ENCODE data around the gene MAP1LC3B.

The MAP1LC3B gene

DNA sequence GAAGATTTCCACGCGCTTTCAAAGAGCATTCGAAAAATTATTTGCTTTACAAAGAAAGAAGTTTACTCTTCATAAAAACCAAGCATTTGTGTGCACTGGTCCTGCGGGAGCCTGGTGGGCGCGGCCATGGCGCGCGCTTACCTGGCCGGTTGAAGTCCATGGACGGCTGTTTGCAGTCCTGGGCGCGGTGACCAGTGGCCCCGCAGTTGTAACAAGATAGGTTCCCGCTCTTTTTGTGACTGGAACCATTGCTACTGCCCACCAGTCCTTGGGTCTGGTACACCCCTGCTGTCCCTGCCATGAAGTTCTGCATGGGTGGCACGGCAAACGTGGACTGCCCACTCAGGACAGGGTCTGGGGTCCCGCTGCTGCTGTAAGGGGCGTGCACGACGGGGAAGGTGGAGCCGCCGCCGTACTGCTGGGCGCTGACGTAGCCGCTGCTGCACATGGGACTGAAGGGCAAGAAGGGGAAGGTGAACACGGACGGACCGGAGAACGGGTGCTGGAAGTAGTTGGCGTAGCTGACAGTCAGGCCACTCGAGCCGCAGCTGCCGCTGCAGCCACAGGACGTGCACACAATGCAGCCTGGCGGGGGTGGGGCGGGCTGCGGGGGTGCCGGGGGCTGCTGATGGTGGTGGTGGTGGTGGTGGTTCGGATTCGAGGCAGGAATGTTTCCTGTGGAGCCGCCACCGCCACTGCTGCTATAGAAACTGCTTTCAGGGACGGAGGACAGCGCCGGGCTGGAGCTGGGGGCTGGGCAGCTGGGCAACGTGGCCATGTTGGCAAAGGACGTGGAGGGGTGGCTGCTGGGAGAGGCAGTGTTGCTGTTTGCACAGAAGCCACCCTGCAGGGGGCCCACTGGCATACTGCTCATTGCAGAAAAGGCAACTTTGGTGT lies 19.5 kb downstream of the MAP1LC3B start:
- DNase-seq = no peak

DNA sequence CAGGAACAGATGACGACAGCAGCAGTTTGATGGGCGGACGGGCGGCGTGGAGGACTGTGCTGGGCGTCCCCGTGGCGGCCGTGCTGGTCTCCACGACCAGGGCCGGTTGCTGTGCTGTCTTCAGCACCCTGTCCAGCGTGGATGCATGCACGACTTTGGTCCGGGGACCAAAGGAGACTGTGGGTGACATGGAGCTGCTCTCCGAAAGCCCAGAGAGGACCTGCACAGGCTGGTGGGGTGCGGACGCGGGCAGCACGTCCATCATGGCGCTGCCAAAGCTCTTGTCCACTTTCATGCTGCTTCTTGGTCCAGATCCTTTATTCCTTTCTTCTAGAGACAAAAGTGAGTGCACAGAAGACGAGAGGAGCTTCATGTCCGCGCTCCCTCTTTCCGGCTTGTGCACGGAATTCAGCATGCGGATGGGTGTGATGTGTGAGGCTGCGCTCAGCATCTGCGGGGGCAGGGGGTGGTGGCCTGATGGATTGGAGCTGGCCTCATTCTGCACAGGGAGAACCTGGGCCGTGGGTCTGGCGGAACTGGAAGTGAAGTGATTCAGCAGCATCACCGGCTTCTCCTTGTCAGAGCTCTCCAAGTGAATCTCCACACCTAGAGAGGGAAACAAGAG lies 20.3 kb downstream of the MAP1LC3B start:
- DNase-seq = no peak

DNA sequence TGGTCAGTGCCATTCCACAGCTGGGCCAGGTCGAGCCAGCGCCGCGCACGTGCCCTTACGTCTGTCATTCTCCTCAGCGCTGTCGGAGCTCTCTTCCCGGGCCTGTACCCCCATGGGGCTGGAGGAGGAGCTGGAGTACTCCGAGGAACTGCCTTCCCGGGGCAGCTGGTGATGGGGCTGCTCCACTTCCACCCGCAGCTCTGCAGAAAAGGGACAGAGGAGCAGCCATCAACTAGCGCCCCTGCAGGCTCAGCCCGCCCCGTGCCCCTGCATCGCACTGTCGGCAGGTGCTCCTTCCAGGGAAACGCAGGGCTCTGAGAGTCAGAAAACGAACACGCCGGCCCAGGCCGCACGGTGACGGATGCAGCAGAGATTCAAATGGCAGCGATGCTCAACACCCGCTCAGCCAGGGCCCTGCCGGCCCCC lies 20.9 kb downstream of the MAP1LC3B start:
- no peak for DNase-seq

DNA sequence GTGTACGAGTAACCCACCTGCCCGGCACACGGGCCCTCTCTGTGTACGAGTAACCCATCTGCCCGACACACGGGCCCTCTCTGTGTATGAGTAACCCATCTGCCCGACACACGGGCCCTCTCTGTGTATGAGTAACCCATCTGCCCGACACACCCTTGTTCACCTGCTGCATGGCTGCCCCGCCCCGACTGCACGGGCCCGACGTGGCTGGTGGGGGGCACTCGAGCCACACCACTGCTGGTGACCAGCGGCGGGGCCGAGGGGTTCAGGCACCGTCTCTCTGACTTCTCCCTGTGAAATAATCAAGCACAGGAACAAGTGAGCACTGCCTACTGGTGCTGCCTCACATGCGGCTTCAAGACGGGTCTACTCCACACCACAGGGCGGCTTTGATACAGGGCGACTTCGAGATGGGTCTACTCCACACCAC lies 22.1 kb downstream of the MAP1LC3B start:
- no peak for DNase-seq

DNA sequence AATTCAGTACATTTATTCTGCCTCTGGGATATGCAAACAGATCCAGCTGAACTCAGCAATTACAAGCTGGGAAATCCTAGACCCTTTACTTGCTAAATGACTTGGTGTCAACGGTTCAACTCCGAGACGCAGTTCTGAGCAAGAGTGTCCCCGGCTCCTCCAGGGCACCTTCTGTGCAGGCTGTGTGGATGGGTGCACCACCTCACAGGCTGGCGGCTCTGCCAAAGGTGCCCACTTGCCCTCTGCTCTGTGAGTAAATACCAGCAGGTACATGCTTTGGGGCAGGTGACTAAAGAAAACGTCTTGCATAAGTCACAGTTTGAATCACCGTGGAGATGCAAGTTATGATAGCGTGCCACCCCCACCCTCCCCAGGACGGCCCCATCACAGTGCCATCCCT lies 23.3 kb downstream of the MAP1LC3B start:
- DNase-seq = no peak

DNA sequence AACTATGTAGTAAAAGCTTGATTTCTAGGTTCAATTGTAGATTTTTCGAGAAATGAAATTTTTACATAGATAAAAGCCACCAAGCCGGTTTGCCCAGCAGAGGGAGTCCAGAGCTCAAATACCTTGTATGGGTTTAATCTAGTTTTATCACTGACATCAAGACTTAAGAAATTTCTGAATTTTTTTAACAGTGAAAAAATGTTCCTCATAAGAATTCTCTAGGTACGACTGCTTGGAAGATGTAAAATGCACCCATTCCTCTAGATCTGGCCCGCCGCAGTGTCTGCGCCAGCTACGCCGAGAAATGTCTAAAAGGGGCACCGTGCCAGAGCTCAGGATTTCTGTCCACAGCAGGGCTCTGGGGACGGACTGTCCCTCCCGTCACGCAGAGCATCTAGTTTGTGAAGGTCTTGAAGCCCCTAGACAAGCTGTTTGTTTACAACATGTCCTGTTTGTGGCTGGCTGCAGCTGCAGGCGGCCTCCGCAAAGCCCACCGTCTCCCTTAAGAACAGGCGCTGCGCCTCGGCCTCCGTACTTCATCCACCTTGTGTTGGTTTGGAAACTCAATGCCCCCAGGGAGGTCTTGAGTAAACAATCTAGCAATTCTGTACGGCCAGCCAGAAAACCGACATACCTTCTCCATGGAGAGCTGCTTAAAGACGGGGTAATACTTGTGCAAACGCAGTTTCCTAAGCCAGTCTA lies 24.8 kb downstream of the MAP1LC3B start:
- peak; percentile 47 for DNase-seq

DNA sequence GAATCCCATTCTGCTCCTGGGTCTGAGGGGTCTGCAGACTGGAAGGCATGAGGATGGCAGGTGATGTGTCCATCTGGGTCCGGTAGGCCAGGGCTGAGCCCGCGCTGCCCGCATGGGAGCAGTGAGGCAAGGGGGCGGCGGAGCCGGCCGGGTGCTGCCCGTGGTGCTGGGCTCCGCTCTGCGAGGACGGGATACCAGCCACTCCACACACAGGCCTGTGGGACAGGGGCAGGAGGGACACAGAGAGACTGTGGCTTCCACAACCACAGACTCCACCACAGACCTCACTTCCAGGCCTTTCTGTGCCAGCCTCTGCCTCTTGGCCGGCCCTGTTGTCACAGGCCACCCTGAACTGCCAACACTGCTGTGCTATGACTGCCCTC lies 25.4 kb downstream of the MAP1LC3B start:
- DNase-seq = no peak

DNA sequence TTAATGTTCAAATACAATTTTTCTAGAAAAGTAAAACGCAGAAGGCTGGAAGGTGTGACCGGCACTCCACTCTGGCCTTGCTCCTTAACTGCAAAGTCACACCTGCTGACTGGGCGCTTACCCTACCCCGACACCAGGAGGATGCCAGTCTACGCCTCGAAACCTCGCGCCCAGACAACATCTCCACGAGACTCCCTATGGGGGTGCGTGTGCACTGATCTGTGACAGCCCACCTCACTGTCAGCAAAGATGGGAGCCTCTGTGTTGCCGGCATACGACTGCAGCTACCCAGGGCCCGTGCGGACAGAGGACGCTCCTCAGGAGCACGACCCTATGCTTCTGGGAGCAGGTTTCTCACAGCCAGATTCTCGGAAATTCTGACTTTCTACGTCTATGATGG lies 26.1 kb downstream of the MAP1LC3B start:
- DNase-seq = no peak

DNA sequence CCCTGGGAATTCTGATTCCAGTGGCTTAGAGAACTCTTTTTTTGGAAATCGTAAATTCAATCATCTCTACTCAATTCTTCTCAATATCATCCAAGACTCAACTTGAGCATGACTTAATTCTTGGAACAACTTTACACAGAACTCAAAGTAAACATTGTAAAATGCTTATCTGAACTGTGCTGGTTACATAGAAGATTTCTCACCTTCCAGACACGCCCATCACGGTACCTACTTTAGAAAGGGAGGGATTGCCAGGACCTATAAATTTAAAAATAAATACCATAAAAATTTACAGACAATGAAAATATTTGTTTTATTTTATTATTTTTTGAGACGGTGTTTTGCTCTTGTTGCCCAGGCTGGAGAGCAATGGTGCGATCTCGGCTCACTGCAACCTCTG lies 26.5 kb downstream of the MAP1LC3B start:
- DNase-seq = no peak

DNA sequence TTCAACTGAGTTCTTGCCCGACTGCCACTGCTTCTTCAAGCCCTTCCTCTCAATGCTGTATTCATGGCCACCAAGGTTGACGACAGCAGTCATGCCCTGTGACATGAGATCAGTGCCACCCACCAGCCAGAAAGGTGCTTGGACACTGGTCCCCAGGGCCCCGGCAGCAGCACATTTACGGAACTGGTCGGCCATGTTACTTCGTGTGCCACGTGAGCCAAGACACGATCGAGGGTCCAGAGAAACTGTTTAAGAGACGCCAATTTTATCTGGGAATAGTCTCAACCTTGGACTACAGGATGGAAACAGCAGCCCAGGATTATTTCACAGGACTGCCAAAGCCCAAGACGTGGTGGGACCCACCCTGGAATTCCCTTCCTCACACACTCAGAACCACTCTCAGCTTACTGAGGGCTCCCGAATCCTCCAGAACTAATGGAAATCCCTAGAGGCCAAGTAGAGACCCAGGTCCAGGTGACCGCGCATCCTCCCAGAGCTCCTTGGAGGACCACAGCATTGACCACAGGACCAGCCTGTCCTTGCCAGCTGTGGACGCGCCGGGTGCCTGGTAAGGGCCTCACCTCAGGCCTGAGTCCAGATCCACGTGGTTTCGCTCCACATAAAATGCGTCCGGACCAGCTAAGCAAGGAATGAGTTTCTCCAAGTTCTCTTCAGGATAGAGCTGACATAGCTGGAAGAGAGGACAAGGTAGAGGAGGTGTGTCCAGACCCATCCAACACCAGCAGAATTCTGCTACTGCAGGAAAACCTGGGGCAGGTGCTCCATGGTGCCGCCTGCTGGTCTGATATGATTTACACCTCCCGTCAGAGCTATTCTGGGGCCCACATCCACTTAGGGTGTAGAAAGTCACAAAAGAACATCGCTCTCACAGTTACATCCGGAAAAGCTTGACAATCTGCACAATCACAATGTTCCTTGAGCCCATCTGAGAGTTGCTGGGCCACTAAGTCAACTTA lies 28.2 kb downstream of the MAP1LC3B start:
- DNase-seq = no peak

DNA sequence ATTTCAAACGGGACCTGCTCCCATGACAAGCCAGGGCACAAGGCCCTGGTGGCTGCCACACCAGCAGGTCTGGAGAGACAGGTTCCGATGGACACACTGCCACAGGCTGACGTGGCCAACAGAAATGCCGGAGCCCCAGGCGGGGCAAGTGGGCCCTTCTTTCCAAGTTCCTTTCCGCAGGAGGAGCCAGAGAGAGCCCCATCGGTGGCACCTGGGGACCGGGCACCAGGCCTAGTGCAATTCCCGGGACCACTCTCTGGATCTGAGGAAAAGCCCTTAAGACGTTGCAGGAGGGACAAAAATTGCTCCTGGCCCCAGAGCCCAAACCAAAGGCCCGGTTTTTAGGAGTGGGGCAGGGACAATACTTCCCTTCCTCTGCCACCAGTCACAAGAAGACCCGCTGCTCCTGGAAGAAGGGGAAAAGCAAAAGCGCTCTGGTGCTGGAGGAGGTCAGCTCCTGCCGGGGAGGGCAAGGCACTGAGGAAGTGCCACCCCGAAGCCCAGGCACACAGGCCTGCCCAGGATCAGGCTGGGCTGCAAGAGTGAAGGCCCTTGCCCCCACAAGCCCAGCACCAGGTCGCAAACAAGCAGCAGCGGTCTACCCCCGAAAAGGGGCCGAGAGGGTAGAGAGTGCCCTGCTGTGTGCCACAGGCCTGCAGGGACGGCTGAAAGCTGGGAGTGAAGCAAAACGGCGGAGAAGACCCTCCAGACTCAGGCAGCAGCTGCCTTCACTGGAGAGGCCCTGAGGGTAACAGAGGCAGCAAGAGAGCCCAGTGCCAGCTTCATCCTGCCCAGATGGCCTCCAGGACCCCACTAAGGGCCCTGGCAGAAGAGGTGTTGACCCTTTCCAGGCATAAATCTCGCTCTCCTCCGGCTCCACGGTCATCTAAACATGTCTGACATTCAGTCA lies 29.1 kb downstream of the MAP1LC3B start:
- DNase-seq = no peak

DNA sequence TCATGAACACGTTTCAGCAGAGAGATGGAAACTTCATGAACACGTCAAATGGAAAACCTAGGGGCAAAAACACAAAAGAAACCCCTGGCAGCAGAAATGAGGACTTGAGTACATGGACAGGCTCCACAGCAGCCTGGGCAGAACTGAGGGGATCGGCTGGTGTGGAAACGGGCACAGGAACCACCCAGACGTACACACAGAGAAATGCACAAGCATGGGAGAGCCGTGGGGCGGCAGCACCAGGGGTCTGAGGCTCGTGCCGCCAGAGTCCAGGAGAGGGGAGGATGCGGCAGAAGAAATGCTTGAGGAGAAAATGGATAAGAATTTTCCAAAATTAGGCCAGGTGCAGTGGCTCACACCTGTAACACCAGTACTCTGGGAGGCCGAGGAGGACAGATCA lies 30.0 kb downstream of the MAP1LC3B start:
- no peak for DNase-seq

DNA sequence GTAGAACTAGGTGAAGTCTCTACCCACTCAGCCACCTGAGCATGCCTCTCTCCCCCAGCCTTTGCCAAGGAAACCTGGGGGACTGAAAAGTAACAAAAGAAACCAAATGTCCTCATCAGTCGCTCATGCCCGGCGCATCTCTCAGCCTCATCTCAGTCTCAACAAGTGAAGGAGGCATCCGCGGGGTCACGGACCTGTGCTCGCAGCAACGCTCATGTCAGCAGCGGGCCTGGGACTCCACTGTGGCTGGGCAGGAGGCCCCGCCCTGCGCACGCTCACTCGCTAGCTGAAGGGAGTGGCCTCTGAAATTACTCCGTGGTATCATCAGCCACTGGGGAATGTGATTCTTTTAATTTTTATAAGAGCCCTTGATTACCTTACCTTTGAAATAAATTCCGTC lies 31.3 kb downstream of the MAP1LC3B start:
- DNase-seq = no peak

DNA sequence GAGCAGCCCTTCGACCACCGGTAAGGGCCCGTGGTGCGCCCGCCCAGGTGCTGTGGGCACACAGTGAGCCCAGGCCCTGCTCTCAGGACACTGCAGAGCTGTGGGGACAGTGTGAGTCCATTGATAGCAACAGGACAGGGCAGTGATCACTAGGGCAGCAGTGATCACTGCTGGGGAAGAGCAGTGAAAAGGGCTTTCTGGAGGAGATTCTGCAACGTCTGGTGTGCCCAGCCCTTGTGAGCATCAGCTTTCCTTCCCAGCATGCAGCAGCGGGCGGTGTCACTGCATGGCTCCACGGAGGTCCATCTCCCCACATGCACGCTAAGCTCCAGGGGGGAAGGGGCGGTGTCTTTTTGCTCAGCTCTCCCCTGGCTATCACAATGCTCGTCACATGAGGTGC lies 32.1 kb downstream of the MAP1LC3B start:
- DNase-seq = no peak

DNA sequence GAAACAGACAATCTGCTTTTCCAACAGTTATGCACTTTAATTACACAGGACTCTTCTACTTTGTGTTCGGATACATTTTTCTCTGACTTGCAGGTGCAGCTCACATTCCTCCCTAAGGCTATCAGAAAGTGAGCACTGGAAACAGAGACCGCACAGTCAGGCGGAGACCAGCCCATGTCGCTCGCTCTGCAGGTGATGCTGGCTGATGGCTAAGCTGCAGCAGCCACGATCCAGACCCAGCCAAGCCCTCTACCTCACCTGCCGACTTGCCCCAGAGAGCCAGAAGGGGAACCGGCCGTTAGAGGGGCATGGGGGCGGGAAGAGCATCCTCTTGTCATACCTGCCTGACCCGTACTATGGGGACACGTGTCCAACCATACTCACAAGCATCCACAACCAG lies 33.8 kb downstream of the MAP1LC3B start:
- no peak for DNase-seq

DNA sequence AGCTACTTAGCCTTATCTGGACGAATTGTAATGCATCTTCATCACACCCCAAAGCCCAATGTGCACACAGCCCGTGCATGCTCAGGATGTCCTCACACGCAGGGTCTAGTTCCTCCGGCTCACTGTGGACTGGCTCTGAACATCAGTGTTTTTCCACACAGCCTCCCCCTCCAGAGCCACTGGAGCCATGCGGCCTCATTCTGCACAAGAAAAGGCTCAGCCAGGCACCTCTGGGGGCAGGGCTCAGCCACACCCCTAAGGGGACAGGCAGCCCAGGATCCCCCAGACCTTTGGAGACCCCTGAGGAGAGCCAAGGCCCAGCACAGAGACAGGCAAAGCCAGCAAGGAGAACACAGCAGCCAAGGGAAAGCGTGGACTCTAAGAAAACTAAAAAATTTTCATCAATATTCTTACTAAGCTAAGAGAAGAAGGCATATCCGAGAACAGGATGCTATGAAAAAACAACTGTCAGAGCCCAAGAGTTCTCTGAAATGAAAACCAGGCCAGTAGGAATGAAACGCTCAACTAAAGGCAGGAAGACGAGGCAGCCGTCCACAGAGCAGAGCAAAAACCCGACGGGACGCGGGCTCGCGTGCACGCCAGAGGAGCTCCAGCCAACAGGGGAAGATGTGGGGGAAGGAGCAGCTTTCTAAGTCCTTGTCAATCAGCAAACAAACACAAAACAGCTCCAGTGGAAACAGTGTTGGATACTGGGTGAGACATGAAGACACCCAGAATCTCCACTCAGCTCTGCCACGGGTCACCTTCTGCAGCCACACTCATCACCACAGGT lies 34.5 kb downstream of the MAP1LC3B start:
- no peak for DNase-seq

DNA sequence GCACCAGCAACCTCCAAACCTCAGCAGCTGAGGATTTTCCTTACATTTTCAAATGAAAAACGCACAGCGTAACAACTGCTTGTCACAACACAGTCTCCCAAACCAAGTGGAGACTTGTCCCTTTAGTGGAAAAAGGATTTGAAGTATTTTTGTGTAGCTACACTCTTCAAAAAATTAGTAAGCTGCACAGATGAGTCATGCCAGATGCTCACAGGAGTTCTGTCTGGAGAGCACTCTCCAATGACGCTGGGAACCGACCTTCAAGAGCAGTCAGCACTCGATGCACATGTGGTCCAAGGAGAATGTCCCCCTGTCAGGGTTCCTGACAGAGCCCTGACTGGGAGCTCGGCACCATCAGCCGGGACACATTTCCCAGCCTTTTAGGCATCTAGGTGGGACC lies 39.8 kb downstream of the MAP1LC3B start:
- DNase-seq = peak; percentile 76

DNA sequence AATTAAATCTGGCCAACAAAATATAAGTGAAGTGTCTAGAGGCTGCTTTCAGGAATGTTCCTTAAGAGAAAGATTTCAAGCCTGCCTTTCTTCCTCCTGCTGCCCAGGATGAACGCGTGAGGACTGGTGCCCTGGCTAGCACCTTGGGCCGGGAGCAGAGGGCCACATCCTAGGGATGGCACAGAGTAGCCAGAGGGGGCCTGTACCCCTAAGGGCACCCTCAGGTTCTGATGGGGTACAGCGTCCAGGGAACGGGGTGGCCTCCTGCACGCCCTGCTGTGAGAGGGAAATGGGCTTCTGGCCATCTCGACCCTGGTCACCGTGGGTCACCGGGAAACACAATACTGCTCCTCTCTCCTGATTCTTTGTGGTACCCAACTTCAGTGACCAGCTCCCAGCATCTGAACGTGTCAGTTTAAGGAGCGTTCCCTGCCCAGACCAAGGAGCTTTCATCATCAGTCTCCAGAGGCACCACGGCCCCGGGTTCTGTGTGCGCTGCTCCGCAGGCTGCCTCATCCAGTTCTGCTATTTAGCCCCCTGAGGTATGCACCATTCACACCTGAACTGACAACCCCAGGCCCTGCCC lies 40.3 kb downstream of the MAP1LC3B start:
- DNase-seq = no peak

DNA sequence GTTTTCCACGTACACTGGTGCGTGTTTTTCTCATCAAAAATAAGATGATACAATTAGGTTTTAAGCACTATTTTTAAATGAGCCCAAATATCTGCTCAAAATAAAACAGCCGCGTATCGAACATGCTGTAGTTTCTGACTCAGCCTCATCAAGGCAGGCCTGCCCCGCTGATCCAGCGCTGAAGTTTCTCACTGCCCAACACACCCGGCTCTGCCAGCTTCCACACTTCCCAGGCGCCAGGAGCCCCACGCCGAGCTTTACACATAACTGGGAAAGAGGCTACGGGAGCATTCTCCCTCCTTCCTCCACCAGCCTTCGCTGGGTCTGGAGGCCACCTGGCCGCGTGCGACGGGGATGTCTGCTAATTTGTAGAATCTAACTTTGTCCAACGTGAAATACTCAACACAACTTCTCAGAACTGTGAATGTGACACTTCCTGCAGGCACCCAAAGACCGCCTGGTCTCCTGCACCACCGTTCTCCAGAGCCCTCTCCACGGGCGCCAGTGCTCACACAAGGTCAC lies 42.1 kb downstream of the MAP1LC3B start:
- DNase-seq = no peak

Measured in EL (cell line).